Measurements from ENCODE around the gene TATDN2. TPM values are rescaled to one million over a fixed set of nuclear protein-coding genes. Genes with fewer than 3 reads are reported as not detected.

Gene TATDN2
- polyA plus RNA-seq, 1 of the 3 experiments (the other 2 are of a cell fraction), result 14.7 TPM

DNA sequence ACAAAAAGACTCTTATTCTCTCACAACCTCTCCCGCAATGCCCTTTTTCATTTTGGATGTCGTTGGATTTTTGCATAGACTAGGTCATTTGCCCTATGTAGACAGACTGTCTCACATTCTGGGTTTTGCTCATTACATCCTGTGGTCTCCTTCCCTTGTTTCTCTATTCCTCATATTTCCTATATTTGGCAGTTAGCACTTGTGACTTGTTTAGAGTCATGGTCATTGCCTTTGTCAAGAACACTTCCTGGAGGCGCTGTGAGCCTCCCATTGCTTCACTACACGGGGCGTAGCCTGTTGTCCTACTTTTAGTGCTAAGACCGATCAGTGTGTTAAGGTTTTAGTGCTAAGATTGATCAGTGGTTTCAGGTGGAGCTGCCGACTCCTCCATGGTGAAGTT, 16.1 kb upstream of the TATDN2 start (continued):
- TF ChIP-seq, protein P1, sequence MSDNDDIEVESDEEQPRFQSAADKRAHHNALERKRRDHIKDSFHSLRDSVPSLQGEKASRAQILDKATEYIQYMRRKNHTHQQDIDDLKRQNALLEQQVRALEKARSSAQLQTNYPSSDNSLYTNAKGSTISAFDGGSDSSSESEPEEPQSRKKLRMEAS (IDR thresholded peaks at IDR 0.05; ENCODE audit: low read depth), result no peak

DNA sequence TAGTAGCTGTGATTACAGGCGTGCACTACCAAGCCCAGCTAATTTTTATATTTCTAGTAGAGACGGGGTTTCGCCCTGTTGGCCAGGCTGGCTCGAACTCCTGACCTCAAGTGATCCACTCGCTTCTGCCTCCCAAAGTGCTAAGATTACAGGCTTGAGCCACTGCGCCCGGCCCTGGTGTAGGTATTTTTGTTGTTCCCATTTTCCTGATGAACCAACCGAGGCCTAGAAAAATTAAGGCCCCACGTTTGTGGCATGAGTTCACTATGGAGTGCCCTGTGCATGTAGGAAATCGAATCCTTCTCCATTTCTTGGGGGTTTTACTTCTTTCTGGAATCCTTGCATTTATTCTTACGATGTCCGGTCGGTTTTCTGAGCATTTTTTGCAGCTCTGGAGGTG, 14.3 kb upstream of the TATDN2 start:
- H3K36me3 ChIP-seq (replicated peaks in 1 of 2; ENCODE audit: control insufficient read depth in 1 of 2, insufficient read depth in 2 of 2, low read length in 1 of 2), result peaks cover 0 to 25% of the 10 kb centered on the region in 2 experiments
- no peaks in the 10 kb centered on the region for H4K20me1 ChIP-seq (ENCODE audit: insufficient read depth)
- H3K27ac ChIP-seq (ENCODE audit: low read depth in 2 of 2, low read length in 1 of 2), result no peak overlapping the region
- TF ChIP-seq, protein P2, sequence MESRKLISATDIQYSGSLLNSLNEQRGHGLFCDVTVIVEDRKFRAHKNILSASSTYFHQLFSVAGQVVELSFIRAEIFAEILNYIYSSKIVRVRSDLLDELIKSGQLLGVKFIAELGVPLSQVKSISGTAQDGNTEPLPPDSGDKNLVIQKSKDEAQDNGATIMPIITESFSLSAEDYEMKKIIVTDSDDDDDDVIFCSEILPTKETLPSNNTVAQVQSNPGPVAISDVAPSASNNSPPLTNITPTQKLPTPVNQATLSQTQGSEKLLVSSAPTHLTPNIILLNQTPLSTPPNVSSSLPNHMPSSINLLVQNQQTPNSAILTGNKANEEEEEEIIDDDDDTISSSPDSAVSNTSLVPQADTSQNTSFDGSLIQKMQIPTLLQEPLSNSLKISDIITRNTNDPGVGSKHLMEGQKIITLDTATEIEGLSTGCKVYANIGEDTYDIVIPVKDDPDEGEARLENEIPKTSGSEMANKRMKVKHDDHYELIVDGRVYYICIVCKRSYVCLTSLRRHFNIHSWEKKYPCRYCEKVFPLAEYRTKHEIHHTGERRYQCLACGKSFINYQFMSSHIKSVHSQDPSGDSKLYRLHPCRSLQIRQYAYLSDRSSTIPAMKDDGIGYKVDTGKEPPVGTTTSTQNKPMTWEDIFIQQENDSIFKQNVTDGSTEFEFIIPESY (IDR thresholded peaks at IDR 0.05; ENCODE audit: borderline replicate concordance, low read depth), result no peak
- TF ChIP-seq, protein P3, sequence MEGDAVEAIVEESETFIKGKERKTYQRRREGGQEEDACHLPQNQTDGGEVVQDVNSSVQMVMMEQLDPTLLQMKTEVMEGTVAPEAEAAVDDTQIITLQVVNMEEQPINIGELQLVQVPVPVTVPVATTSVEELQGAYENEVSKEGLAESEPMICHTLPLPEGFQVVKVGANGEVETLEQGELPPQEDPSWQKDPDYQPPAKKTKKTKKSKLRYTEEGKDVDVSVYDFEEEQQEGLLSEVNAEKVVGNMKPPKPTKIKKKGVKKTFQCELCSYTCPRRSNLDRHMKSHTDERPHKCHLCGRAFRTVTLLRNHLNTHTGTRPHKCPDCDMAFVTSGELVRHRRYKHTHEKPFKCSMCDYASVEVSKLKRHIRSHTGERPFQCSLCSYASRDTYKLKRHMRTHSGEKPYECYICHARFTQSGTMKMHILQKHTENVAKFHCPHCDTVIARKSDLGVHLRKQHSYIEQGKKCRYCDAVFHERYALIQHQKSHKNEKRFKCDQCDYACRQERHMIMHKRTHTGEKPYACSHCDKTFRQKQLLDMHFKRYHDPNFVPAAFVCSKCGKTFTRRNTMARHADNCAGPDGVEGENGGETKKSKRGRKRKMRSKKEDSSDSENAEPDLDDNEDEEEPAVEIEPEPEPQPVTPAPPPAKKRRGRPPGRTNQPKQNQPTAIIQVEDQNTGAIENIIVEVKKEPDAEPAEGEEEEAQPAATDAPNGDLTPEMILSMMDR (IDR thresholded peaks at IDR 0.05), result no peak
- TF ChIP-seq TEAD4 (IDR thresholded peaks at IDR 0.05; ENCODE audit: borderline replicate concordance, insufficient read depth), result no peak
- TF ChIP-seq GABPA (IDR thresholded peaks at IDR 0.05; ENCODE audit: low read depth), result no peak
- no peak for TF ChIP-seq RCOR1 (IDR thresholded peaks at IDR 0.05; ENCODE audit: low read length)
- TF ChIP-seq RAD21 (IDR thresholded peaks at IDR 0.05; ENCODE audit: low read length), result no peak
- TF ChIP-seq ELF1 (IDR thresholded peaks at IDR 0.05), result no peak
- TF ChIP-seq, protein P4, sequence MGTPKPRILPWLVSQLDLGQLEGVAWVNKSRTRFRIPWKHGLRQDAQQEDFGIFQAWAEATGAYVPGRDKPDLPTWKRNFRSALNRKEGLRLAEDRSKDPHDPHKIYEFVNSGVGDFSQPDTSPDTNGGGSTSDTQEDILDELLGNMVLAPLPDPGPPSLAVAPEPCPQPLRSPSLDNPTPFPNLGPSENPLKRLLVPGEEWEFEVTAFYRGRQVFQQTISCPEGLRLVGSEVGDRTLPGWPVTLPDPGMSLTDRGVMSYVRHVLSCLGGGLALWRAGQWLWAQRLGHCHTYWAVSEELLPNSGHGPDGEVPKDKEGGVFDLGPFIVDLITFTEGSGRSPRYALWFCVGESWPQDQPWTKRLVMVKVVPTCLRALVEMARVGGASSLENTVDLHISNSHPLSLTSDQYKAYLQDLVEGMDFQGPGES (IDR thresholded peaks at IDR 0.05; ENCODE audit: low read depth, low read length), result no peak
- TF ChIP-seq MEF2A (IDR thresholded peaks at IDR 0.05; ENCODE audit: borderline replicate concordance, low read depth), result no peak
- no peak for TF ChIP-seq CHD2 (IDR thresholded peaks at IDR 0.05; ENCODE audit: low read length, partially characterized antibody)
- TF ChIP-seq SMC3 (IDR thresholded peaks at IDR 0.05; ENCODE audit: low read depth, low read length), result no peak
- no peak for TF ChIP-seq RXRA (IDR thresholded peaks at IDR 0.05; ENCODE audit: borderline replicate concordance, low read depth)
- no peak for TF ChIP-seq JUND (IDR thresholded peaks at IDR 0.05)
- no peak for TF ChIP-seq RFX5 (IDR thresholded peaks at IDR 0.05; ENCODE audit: low read length)
- TF ChIP-seq SIN3A (IDR thresholded peaks at IDR 0.05; ENCODE audit: borderline replicate concordance, low read depth, low read length), result no peak
- no peak for TF ChIP-seq TCF12 (IDR thresholded peaks at IDR 0.05)
- TF ChIP-seq FOXJ3 (CRISPR knock-in tag; IDR thresholded peaks at IDR 0.05), result no peak
- TF ChIP-seq POLR2AphosphoS5 (IDR thresholded peaks at IDR 0.05; ENCODE audit: low read depth, low read length), result no peak
- TF ChIP-seq MXI1 (IDR thresholded peaks at IDR 0.05; ENCODE audit: low read depth, low read length), result no peak
- TF ChIP-seq, protein P5, sequence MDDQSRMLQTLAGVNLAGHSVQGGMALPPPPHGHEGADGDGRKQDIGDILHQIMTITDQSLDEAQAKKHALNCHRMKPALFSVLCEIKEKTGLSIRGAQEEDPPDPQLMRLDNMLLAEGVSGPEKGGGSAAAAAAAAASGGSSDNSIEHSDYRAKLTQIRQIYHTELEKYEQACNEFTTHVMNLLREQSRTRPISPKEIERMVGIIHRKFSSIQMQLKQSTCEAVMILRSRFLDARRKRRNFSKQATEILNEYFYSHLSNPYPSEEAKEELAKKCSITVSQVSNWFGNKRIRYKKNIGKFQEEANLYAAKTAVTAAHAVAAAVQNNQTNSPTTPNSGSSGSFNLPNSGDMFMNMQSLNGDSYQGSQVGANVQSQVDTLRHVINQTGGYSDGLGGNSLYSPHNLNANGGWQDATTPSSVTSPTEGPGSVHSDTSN (IDR thresholded peaks at IDR 0.05), result no peak
- H3K27me3 ChIP-seq (ENCODE audit: insufficient read depth), result no peaks in the 10 kb centered on the region
- H3K9me2 ChIP-seq, result no peaks in the 10 kb centered on the region
- no peak overlapping the region for H3K4me2 ChIP-seq
- no peaks in the 10 kb centered on the region for H3K9me3 ChIP-seq
- 93% methylated on average over 13 of the region's 13 CpGs for WGBS (ENCODE audit: low lambda C conversion rate)
- ChIA-PET CTCF (interaction anchor here (1.0 kb wide), 1 partner anchor 8 kb away, joined by 3 read pairs; no protein-coding TSS in a partner anchor), POLR2A (no interaction called here)
- no peak overlapping the region for H3K4me3 ChIP-seq (ENCODE audit: low read depth in 2 of 2, low read length in 1 of 2)
- H3K79me2 ChIP-seq (ENCODE audit: insufficient read depth), result no peaks in the 10 kb centered on the region
- no peak overlapping the region for H2AFZ ChIP-seq (ENCODE audit: low read depth)
- no peak for DNase-seq
- H3F3A ChIP-seq (replicated peaks; ENCODE audit: insufficient read depth), result peaks cover 3% of the 10 kb centered on the region
- no peaks in the 10 kb centered on the region for H3K4me1 ChIP-seq (ENCODE audit: control insufficient read depth in 1 of 2, insufficient read depth in 2 of 2, low read depth in 1 of 2, low read length in 1 of 2)
- no peak overlapping the region for H3K9ac ChIP-seq

Data from SK-N-SH (cell line).